Mesothelial cell of epicardium (in vitro differentiated cells): ENCODE data around the gene EFL1. TPM values are rescaled to one million over a fixed set of nuclear protein-coding genes. Genes with fewer than 3 reads are reported as not detected.

Experiments
- DNase-seq, 2 experiments: peaks; one replicate each; pipeline ENCODE4 v3.0.0; 2021; ENCODE audit warnings: low spot score in 2 of 2; ENCODE audit not compliant: unreplicated experiment in 2 of 2
- H3K27ac Mint-ChIP-seq: 2 replicates; pipeline ENCODE4 v1.8.0; 2021; ENCODE audit warnings: mixed read lengths
- H3K27me3 Mint-ChIP-seq: 2 replicates; pipeline ENCODE4 v1.8.0; 2021; ENCODE audit warnings: low read depth, mixed read lengths
- H3K36me3 Mint-ChIP-seq: 2 replicates; pipeline ENCODE4 v1.8.0; 2021; ENCODE audit warnings: mixed read lengths
- H3K4me1 Mint-ChIP-seq: 2 replicates; pipeline ENCODE4 v1.8.0; 2021; ENCODE audit warnings: mixed read lengths
- H3K4me3 Mint-ChIP-seq: 2 replicates; pipeline ENCODE4 v1.8.0; 2021; ENCODE audit warnings: mild to moderate bottlenecking, moderate library complexity, mixed read lengths
- H3K9me3 Mint-ChIP-seq: 2 replicates; pipeline ENCODE4 v1.8.0; 2021; ENCODE audit warnings: mixed read lengths
- total RNA-seq: library from RNA; stranded (reverse); gene quantifications from 3 replicates; pipeline ENCODE4 v1.2.1, GENCODE V29; 2021
- TF ChIP-seq, protein P1 (sequence below): fragments of 200-600 bp; sonication (generic); IDR thresholded peaks from one replicate; pipeline ENCODE4 v1.5.0; 2021; ENCODE audit warnings: antibody characterized with exemption; ENCODE audit not compliant: unreplicated experiment

EFL1 gene
- total RNA-seq, 1 donor from 2014 or later = 24.5 TPM

DNA sequence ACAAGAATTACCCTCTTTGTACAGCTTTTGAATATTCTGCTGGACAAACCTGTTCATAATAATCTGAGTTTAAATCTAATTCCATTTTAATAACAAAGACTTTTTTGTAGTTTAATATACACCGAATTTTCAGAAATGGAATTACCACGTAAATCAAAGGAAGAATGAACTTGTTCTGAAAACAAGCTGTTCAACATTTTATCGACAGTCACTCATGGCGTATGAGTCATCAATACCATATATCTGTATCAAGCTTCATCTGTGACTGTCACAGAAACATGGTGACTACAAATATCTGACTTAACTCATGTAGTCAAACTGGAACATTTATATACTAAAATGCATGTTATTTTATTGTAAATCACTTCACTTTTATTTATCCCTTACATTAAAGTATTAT is 90.0 kb downstream of the EFL1 start:
- no peaks in the 10 kb centered on the region for H3K9me3 Mint-ChIP-seq
- H3K27ac Mint-ChIP-seq = no peak overlapping the region
- no peaks in the 10 kb centered on the region for H3K27me3 Mint-ChIP-seq
- TF ChIP-seq, protein P1, sequence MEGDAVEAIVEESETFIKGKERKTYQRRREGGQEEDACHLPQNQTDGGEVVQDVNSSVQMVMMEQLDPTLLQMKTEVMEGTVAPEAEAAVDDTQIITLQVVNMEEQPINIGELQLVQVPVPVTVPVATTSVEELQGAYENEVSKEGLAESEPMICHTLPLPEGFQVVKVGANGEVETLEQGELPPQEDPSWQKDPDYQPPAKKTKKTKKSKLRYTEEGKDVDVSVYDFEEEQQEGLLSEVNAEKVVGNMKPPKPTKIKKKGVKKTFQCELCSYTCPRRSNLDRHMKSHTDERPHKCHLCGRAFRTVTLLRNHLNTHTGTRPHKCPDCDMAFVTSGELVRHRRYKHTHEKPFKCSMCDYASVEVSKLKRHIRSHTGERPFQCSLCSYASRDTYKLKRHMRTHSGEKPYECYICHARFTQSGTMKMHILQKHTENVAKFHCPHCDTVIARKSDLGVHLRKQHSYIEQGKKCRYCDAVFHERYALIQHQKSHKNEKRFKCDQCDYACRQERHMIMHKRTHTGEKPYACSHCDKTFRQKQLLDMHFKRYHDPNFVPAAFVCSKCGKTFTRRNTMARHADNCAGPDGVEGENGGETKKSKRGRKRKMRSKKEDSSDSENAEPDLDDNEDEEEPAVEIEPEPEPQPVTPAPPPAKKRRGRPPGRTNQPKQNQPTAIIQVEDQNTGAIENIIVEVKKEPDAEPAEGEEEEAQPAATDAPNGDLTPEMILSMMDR = no peak
- H3K36me3 Mint-ChIP-seq = peaks cover 11% of the 10 kb centered on the region
- H3K4me1 Mint-ChIP-seq = peaks cover 24% of the 10 kb centered on the region
- no peak for DNase-seq
- no peak overlapping the region for H3K4me3 Mint-ChIP-seq

GRCh38 chr15:82168757-82169156 is 93.8 kb downstream of the EFL1 start:
- Mint-ChIP-seq H3K27me3 (no peaks in the 10 kb centered on the region), H3K9me3 (no peaks in the 10 kb centered on the region), H3K36me3 (peaks cover 14% of the 10 kb centered on the region), H3K4me3 (no peak overlapping the region), H3K27ac (no peak overlapping the region), H3K4me1 (peaks cover 25% of the 10 kb centered on the region)
- TF ChIP-seq, protein P1 = no peak
- no peak for DNase-seq

DNA sequence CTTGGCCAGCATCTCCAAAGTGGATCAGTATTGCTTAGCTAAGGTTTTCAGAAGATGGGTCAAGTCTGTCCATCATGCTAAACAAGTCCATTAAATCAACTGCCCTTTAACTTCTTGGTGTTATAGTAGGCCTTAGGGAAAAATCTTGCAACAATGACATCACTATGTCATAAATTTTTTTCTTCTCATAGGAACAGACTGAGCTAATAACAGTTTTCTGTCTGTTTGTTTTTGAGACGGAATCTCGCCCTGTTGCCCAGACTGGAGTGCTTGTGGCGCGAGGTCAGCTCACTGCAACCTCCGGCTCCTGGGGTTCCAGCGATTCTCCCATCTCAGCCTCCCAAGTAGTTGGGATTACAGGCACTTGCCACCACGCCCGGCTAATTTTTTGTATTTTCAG is 94.2 kb downstream of the EFL1 start:
- Mint-ChIP-seq H3K27me3 (no peaks in the 10 kb centered on the region), H3K9me3 (no peaks in the 10 kb centered on the region), H3K27ac (no peak overlapping the region), H3K36me3 (peaks cover 14% of the 10 kb centered on the region), H3K4me1 (peaks cover 25% of the 10 kb centered on the region), H3K4me3 (no peak overlapping the region)
- no peak for DNase-seq
- TF ChIP-seq, protein P1 = no peak

- H3K4me1 Mint-ChIP-seq = peaks cover 13% of the 10 kb centered on the region
- H3K4me3 Mint-ChIP-seq = no peak overlapping the region
- no peaks in the 10 kb centered on the region for H3K27me3 Mint-ChIP-seq
Measured at GRCh38 chr15:82165948-82166376, 96.6 kb downstream of the EFL1 start.

DNA sequence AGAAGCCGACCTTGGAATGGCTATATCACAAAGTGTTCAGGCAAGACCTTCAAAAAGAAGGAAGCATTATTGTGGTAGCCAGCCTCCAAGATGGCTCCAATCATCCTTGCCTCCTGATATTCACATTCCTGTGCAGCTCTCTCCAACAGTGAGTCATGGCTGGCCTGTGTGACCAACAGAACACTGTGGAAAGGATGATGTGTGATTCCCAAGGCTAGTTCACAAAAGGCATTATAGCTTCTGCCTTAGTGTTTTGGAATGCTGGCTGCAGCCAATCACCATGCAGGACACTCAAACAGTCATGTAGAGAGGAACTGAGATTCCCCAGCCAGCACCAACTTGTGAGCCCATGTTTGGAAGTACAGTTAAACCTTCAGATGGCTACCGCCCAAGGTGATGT is 102.6 kb downstream of the EFL1 start:
- TF ChIP-seq, protein P1 = no peak
- Mint-ChIP-seq H3K4me1 (peaks cover 7% of the 10 kb centered on the region), H3K36me3 (peaks cover 31% of the 10 kb centered on the region), H3K9me3 (peaks cover 6% of the 10 kb centered on the region), H3K4me3 (no peak overlapping the region), H3K27ac (no peak overlapping the region), H3K27me3 (no peaks in the 10 kb centered on the region)
- DNase-seq = no peak

More at GRCh38 chr15:82165948-82166376, 96.6 kb downstream of the EFL1 start:
- H3K27ac Mint-ChIP-seq = peak overlapping the region; percentile 40
- DNase-seq = no peak
- TF ChIP-seq, protein P1 = no peak
- peaks cover 23% of the 10 kb centered on the region for H3K36me3 Mint-ChIP-seq
- no peaks in the 10 kb centered on the region for H3K9me3 Mint-ChIP-seq

GRCh38 chr15:82158811-82159210 is 103.7 kb downstream of the EFL1 start:
- H3K4me3 Mint-ChIP-seq = no peak overlapping the region
- peaks cover 7% of the 10 kb centered on the region for H3K4me1 Mint-ChIP-seq
- H3K9me3 Mint-ChIP-seq = peaks cover 6% of the 10 kb centered on the region
- H3K27me3 Mint-ChIP-seq = no peaks in the 10 kb centered on the region
- no peak overlapping the region for H3K27ac Mint-ChIP-seq
- H3K36me3 Mint-ChIP-seq = peaks cover 32% of the 10 kb centered on the region
- DNase-seq = no peak
- TF ChIP-seq, protein P1 = no peak
